Lung microvascular endothelial cell (primary cell): ENCODE data around the gene RPL32. TPM values are rescaled to one million over a fixed set of nuclear protein-coding genes. Genes with fewer than 3 reads are reported as not detected.
"Not testable (repeated sequence)": the region's sequence is repeated elsewhere in the genome, so short reads cannot be mapped to it uniquely, and the experiment has no call there.

Experiments used
- DNase-seq, 2 donors: peaks; one replicate each; pipeline versions ENCODE4 v3.0.0 to v3.0.0-alpha.2; 2010; ENCODE audit warnings: low read depth in 2 of 2
- total RNA-seq: library from RNA; depleted of rRNA; stranded (reverse); fragments of >200 nt; gene quantifications from 2 replicates; pipeline ENCODE4 v1.2.1, GENCODE V29; 2014

The RPL32 gene
- 857 and 1,065 TPM in 2 replicates for total RNA-seq

- DNase-seq = peak; percentile 97 to 98
Observed at GRCh38 chr3:12841149-12841969, at the start of gene RPL32. TSS of gene RPL32 (minus strand) at chr3:12841565. CDS start at chr3:12840237, 1,328 bp downstream.

DNA sequence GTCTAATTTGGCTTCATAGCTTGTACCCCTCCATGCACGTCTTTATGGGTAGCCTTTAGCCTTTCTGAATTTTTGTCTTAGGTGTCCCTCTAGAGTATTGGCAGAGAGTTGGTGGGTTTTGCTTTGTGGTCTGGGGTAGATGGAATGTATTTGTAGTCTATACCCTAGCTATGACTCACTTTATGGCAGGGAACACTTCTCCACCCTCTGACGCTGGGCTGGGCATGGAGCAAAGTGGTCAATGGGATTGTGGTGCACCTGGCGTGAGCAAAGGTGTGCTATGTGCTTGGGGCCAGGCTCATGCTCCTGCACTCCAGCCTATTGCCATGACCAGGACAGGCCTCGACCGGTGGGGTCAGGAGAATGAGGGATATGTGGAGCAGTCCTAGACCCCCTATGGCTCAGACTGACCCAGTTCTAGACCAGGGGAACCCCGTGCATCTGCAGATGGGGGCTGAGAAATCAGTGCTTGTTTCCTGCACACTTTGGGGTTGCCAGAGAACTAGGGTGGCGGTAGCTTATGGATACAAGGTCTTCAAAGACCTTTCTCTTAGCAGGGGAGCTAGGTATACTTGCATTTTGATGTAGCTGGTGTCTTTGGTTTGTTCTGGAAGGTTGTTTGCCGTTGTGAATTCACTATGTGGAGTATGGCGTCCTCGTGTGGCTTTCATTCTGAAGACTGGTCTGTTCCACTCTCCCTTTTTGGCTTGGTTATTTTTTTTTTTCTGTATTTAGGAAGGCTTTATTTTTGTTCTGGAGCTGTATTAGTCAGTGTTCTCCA is 49.4 kb upstream of the RPL32 start:
- DNase-seq = no peak

DNA sequence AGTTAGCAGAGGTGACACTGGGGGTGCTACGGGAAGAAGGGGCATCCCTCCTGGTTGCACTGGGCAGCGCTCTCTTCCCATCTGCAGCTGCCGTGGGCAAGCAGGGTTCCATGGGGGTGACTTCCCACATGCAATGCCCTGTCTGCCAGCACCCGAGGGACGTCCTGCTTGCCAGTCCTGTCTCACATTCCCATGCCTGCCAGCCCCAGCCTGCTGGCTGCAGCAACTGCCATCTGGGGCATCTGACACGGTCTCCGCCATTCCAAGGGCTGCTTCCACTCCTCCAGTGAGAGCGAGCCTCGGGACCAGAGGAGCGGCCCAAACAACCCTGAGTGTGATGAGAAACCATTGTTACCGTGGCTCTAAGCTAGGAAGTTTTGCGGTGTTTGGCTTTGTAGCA is 45.4 kb upstream of the RPL32 start:
- DNase-seq = no peak

GRCh38 chr3:12886106-12886679 is 44.8 kb upstream of the RPL32 start:
- no peak for DNase-seq

DNA sequence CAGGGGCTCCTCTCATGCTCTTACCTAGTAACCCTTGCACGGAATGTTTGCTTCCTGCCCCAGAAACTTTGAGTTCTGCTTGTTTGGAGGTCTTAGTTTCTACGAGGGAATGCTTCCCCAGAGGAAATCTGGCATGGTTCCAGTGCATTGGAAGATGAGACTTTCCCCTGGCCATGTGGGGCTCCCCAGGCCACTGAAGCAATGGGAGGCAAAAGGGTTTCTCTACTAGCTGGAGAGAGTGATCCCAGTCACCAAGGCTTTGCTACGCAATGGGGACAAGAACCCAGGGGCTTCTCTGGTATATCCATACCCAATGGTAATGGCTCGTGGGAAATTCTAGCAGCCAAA is 44.2 kb upstream of the RPL32 start:
- DNase-seq = no peak

DNA sequence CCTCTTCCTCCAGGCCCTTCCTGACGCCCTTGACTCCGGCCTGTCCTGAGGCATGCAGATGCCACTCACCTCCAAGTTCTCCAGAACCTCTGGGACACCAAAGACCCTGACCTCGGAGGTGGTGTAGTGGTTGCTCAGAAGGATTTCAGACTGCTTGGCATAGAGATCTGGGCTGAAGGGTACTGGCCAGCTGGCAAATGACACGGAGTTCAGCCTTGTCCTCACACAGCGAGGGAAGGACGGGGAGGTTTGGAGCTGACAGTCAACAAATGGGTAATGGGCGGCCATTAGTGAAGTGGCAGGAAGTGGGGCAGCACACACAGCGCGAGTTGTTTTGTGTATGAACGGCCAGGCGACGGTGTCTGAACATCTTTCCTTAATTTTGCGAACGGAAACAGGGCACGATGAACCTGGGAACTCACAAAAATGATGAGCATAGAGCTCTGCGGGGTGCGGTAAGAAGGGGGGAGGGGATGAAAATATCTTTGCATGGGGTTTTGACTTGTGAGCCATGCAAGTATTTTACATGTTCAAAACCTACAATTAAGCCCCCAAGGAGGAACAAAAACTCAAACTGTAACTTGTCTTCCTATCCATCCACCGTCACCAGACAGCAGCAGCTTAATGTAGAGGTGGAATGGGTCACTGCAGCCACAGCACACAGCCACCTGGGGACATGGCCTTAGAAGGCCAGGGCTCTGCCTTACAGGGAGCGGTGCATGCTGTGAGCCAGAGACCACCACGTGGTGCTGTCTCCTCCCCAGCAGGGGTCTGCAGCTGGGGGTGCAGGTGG is 43.6 kb upstream of the RPL32 start:
- no peak for DNase-seq

- DNase-seq = no peak
Observed at GRCh38 chr3:12884186-12884680, 42.9 kb upstream of the RPL32 start.

- no peak for DNase-seq
Observed at GRCh38 chr3:12882336-12883310, 41.3 kb upstream of the RPL32 start.

GRCh38 chr3:12881858-12882257 is 40.5 kb upstream of the RPL32 start:
- not testable (repeated sequence) for DNase-seq

- DNase-seq = no peak
Observed at GRCh38 chr3:12879191-12879815, 37.9 kb upstream of the RPL32 start.

DNA sequence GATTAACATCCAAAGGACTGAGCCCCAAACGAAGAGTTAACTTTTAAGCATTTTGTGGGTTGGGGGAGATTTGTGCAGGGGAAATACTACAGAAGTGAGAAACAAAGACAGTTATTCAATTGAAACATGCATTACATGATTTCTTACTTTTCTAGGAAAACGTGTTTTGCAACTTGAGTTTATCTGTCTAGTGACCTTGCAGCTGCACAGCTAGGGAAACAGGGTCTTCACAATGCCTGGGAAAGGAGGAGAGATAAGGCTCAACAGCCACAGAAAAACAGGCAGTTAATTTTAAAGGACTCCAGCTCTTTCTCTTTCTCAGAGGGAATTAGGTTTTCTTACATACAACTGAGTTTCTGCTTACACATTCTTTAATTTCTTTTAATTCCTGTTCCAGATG is 37.4 kb upstream of the RPL32 start:
- not testable (repeated sequence) for DNase-seq

DNA sequence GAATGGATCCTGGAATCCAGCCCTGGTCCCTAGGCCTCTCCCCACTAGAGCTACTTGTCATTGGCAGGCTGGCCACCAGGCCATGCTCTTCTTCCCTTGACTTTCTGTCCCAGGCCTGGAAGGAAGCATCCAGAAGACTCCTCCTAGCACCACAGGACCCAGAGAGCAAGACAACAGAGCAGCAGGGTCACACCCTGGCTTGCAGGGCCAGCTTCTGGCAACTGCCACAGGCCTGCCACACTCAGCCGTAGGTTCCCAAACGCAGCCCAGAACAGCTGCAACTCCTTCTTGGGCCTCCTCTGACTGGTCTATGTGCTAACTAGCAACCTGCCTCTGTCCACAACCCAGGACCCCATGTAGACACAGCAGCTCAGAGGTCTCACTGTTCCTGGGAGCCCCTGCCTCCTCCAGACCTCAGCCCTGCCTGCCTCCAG is 36.8 kb upstream of the RPL32 start:
- no peak for DNase-seq

GRCh38 chr3:12877040-12877439 is 35.7 kb upstream of the RPL32 start:
- no peak for DNase-seq

- DNase-seq = peak; percentile 18 to 58
Observed at GRCh38 chr3:12875857-12876836, 34.8 kb upstream of the RPL32 start.

GRCh38 chr3:12871404-12871983 is 30.1 kb upstream of the RPL32 start:
- DNase-seq = no peak

DNA sequence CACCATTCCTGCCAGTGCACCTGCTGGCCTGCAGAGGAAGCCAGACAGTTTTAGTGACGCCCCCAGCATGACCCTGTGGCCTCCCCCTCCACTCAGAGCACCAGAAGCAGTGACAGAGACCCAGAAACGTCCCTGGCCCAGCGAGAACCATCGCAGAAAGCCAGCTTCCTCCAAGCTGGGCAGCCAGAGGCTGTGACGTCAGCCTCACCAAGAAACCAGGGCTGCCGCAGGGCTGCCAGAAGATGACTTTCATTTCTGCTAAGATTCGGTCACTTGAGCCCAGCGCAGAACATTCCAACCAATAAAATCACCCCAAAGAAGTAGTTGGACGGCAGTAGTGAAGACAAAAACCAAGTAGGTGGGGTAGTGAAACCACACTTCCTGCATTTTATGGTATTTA is 29.6 kb upstream of the RPL32 start:
- no peak for DNase-seq

DNA sequence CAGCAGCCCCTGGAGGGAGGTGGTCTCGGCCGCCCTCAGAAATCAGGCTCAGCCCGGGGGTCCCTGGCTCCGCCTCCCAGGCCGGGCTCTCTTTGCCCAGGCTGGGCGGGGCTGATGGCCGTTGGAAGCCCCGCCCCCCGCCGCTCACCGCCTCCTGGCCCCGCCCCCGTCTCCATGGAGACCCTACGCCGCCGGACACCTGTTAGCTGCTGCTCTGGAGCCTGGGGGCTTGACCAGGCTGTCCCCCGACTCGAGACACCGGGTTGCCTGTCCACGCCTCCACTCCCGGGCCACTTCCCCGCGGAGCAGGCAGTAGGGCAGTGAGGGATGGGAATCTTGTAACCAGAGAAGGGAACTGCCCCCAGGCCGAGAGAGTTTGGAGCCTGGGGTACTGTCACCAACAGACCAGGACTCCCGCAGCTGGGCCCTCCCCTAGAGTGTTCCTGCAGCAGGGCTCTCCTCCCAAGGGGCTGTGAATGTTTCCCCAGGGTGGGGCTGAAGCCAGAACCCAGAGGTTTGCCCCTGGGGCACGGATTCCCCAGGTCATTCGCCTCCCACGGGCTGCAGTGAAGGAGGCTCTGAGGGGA is 27.8 kb upstream of the RPL32 start:
- DNase-seq = peak in 1 of 2 donors; percentile 32
